IPS-18a (cell line): ENCODE results near the gene C1QTNF6.

Experiments
- H3K27ac ChIP-seq: one replicate; pipeline ENCODE4 v1.5.1; 2013; ENCODE audit warnings: low read length
- H3K27me3 ChIP-seq: one replicate; pipeline ENCODE4 v1.6.1; 2013; ENCODE audit warnings: mild to moderate bottlenecking, low read length; ENCODE audit not compliant: control insufficient read depth, insufficient read depth
- H3K36me3 ChIP-seq: one replicate; pipeline ENCODE4 v1.6.1; 2013; ENCODE audit warnings: low read depth, low read length; ENCODE audit not compliant: control insufficient read depth
- H3K4me1 ChIP-seq: one replicate; pipeline ENCODE4 v1.6.1; 2013; ENCODE audit warnings: low read depth, low read length; ENCODE audit not compliant: control insufficient read depth
- H3K4me3 ChIP-seq: one replicate; pipeline ENCODE4 v1.5.1; 2013; ENCODE audit warnings: low read length
- H3K9ac ChIP-seq: one replicate; pipeline ENCODE4 v1.6.1; 2013; ENCODE audit warnings: mild to moderate bottlenecking, low read length, moderate library complexity
- H3K9me3 ChIP-seq: one replicate; pipeline ENCODE4 v1.6.1; 2013; ENCODE audit warnings: low read depth, low read length; ENCODE audit not compliant: control insufficient read depth

Gene C1QTNF6

GRCh38 chr22:37210041-37210803 lies 22.2 kb upstream of the C1QTNF6 start:
- Histone ChIP-seq H3K4me1 (peaks cover 6% of the 10 kb centered on the region), H3K27me3 (no peaks in the 10 kb centered on the region), H3K4me3 (no peak overlapping the region), H3K36me3 (no peaks in the 10 kb centered on the region), H3K9me3 (no peaks in the 10 kb centered on the region), H3K27ac (no peak overlapping the region), H3K9ac (no peak overlapping the region)

GRCh38 chr22:37209140-37209845 lies 21.2 kb upstream of the C1QTNF6 start:
- no peak overlapping the region for H3K9ac ChIP-seq
- H3K27me3 ChIP-seq: no peaks in the 10 kb centered on the region
- no peaks in the 10 kb centered on the region for H3K36me3 ChIP-seq
- peaks cover 6% of the 10 kb centered on the region for H3K4me1 ChIP-seq
- no peak overlapping the region for H3K4me3 ChIP-seq
- no peaks in the 10 kb centered on the region for H3K9me3 ChIP-seq
- H3K27ac ChIP-seq: no peak overlapping the region

- H3K4me1 ChIP-seq: peaks cover 6% of the 10 kb centered on the region
- no peaks in the 10 kb centered on the region for H3K9me3 ChIP-seq
- H3K27ac ChIP-seq: no peak overlapping the region
- H3K9ac ChIP-seq: no peak overlapping the region
- H3K36me3 ChIP-seq: no peaks in the 10 kb centered on the region
- no peaks in the 10 kb centered on the region for H3K27me3 ChIP-seq
- no peak overlapping the region for H3K4me3 ChIP-seq
These were observed 20.5 kb upstream of the C1QTNF6 start for GRCh38 chr22:37208401-37209139.

GRCh38 chr22:37207981-37208380 lies 19.9 kb upstream of the C1QTNF6 start:
- H3K27me3 ChIP-seq: no peaks in the 10 kb centered on the region
- no peak overlapping the region for H3K9ac ChIP-seq
- H3K9me3 ChIP-seq: no peaks in the 10 kb centered on the region
- H3K36me3 ChIP-seq: no peaks in the 10 kb centered on the region
- peaks cover 6% of the 10 kb centered on the region for H3K4me1 ChIP-seq
- no peak overlapping the region for H3K4me3 ChIP-seq
- H3K27ac ChIP-seq: no peak overlapping the region

- Histone ChIP-seq H3K4me1 (peaks cover 3% of the 10 kb centered on the region), H3K27me3 (no peaks in the 10 kb centered on the region), H3K9me3 (no peaks in the 10 kb centered on the region), H3K27ac (no peak overlapping the region), H3K9ac (no peak overlapping the region), H3K36me3 (no peaks in the 10 kb centered on the region), H3K4me3 (no peak overlapping the region)
These were observed 19.1 kb upstream of the C1QTNF6 start for GRCh38 chr22:37206841-37207821.

GRCh38 chr22:37206118-37206840 lies 18.2 kb upstream of the C1QTNF6 start:
- no peaks in the 10 kb centered on the region for H3K27me3 ChIP-seq
- no peak overlapping the region for H3K27ac ChIP-seq
- H3K4me1 ChIP-seq: no peaks in the 10 kb centered on the region
- H3K9ac ChIP-seq: no peak overlapping the region
- H3K36me3 ChIP-seq: no peaks in the 10 kb centered on the region
- no peaks in the 10 kb centered on the region for H3K9me3 ChIP-seq
- H3K4me3 ChIP-seq: no peak overlapping the region

GRCh38 chr22:37205046-37205445 lies 17.0 kb upstream of the C1QTNF6 start:
- no peak overlapping the region for H3K27ac ChIP-seq
- no peaks in the 10 kb centered on the region for H3K4me1 ChIP-seq
- no peak overlapping the region for H3K9ac ChIP-seq
- H3K36me3 ChIP-seq: no peaks in the 10 kb centered on the region
- no peak overlapping the region for H3K4me3 ChIP-seq
- H3K27me3 ChIP-seq: no peaks in the 10 kb centered on the region
- no peaks in the 10 kb centered on the region for H3K9me3 ChIP-seq

- Histone ChIP-seq H3K9me3 (no peaks in the 10 kb centered on the region), H3K27ac (no peak overlapping the region), H3K4me3 (no peak overlapping the region), H3K36me3 (no peaks in the 10 kb centered on the region), H3K4me1 (no peaks in the 10 kb centered on the region), H3K27me3 (no peaks in the 10 kb centered on the region), H3K9ac (no peak overlapping the region)
These were observed 16.1 kb upstream of the C1QTNF6 start for GRCh38 chr22:37204045-37204655.

GRCh38 chr22:37203354-37204044 lies 15.5 kb upstream of the C1QTNF6 start:
- Histone ChIP-seq H3K9me3 (no peaks in the 10 kb centered on the region), H3K9ac (no peak overlapping the region), H3K36me3 (no peaks in the 10 kb centered on the region), H3K27ac (no peak overlapping the region), H3K4me1 (no peaks in the 10 kb centered on the region), H3K27me3 (no peaks in the 10 kb centered on the region), H3K4me3 (no peak overlapping the region)

GRCh38 chr22:37202716-37203115 lies 14.7 kb upstream of the C1QTNF6 start:
- H3K27me3 ChIP-seq: no peaks in the 10 kb centered on the region
- peaks cover 6% of the 10 kb centered on the region for H3K4me1 ChIP-seq
- H3K27ac ChIP-seq: no peak overlapping the region
- H3K9me3 ChIP-seq: no peaks in the 10 kb centered on the region
- H3K4me3 ChIP-seq: no peak overlapping the region
- no peaks in the 10 kb centered on the region for H3K36me3 ChIP-seq
- H3K9ac ChIP-seq: no peak overlapping the region
